Measurements from ENCODE around the gene AGXT. TPM values are rescaled to one million over a fixed set of nuclear protein-coding genes. Genes with fewer than 3 reads are reported as not detected.

AGXT gene
- total RNA-seq, 2 donors from 2014 or later = 1.9 to 6.1 TPM

DNA sequence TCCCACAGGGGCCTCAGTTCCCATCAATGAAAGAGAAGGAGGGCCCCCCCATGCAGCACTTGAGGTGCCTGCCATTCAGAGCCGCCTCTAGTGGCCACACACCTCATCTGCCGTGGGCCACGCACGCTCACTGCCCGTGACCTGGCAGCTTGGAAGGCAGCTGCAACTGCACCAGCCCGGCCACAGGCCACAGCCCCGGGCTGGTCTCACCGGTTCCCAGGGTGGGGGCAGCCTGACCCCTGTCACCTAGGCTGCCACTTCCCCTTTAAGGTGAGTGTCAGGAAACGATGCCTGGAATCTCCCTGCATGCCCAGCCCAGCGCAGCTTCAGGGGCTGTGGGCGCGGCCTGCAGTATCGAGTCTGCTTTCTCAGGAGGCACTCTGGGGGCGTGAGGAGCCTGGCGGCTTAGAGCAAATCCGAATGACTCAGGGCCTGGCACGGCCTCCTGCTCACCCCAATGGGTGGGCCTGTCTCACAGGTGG, 24.8 kb downstream of the AGXT start:
- no peaks in the 10 kb centered on the region for H3K9me3 ChIP-seq
- no peak for DNase-seq
- no peaks in the 10 kb centered on the region for H3K36me3 ChIP-seq
- no peak overlapping the region for H3K27ac ChIP-seq
- H3K4me1 ChIP-seq = peaks cover 9% of the 10 kb centered on the region
- no peaks in the 10 kb centered on the region for H3K27me3 ChIP-seq
- no peak overlapping the region for H3K9ac ChIP-seq (ENCODE audit: low read depth in 2 of 2, low read length in 2 of 2)
- intact Hi-C loops (cut with DNase I) = no loop called here
- TF ChIP-seq, protein P1, sequence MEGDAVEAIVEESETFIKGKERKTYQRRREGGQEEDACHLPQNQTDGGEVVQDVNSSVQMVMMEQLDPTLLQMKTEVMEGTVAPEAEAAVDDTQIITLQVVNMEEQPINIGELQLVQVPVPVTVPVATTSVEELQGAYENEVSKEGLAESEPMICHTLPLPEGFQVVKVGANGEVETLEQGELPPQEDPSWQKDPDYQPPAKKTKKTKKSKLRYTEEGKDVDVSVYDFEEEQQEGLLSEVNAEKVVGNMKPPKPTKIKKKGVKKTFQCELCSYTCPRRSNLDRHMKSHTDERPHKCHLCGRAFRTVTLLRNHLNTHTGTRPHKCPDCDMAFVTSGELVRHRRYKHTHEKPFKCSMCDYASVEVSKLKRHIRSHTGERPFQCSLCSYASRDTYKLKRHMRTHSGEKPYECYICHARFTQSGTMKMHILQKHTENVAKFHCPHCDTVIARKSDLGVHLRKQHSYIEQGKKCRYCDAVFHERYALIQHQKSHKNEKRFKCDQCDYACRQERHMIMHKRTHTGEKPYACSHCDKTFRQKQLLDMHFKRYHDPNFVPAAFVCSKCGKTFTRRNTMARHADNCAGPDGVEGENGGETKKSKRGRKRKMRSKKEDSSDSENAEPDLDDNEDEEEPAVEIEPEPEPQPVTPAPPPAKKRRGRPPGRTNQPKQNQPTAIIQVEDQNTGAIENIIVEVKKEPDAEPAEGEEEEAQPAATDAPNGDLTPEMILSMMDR (IDR thresholded peaks at IDR 0.05) = no peak
- H3K4me3 ChIP-seq = no peak overlapping the region

GRCh38 chr2:240894006-240894405, 25.4 kb downstream of the AGXT start:
- Histone ChIP-seq H3K4me1 (peaks cover 8% of the 10 kb centered on the region), H3K27me3 (no peaks in the 10 kb centered on the region), H3K9ac (ENCODE audit: low read depth in 2 of 2, low read length in 2 of 2) (no peak overlapping the region), H3K9me3 (no peaks in the 10 kb centered on the region), H3K27ac (no peak overlapping the region), H3K36me3 (no peaks in the 10 kb centered on the region), H3K4me3 (no peak overlapping the region)
- TF ChIP-seq, protein P1 (IDR thresholded peaks at IDR 0.05) = no peak
- intact Hi-C loops (cut with DNase I) = no loop called here
- no peak for DNase-seq

DNA sequence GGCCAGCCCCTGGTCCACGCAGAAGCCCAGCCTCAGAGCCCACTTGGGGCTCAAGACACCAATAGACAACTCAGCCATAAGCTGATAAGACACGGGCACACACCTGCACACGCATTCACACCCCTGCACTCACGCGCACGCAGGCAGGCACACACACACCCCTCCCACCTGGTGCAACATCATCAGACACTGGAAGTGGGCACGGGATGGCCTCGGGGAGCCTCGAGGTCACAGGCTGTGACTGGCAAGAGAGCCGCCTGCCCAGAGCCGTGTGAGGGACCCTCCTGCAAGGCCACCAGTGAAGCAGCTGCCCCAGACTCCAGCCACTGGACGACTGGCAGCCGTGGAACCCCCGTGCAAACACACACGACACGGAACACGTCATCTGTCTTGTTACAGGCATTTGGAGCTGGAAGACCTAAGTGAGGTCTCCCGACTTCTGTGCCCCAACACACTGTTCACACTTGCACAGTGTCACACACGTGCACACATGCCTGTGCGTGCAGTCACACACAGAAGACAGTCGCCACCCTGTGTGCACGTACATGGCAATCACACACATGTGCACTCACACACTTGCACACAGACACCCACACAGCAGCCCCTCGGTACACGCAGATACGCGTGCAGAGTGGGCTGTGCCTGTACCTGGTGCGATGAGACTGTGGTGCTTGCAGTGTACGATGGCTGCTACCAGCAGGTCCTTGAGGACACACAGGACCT, 26.4 kb downstream of the AGXT start:
- Histone ChIP-seq H3K27ac (no peak overlapping the region), H3K4me1 (peaks cover under 1% of the 10 kb centered on the region), H3K27me3 (no peaks in the 10 kb centered on the region), H3K36me3 (no peaks in the 10 kb centered on the region), H3K9ac (ENCODE audit: low read depth in 2 of 2, low read length in 2 of 2) (no peak overlapping the region), H3K4me3 (no peak overlapping the region), H3K9me3 (no peaks in the 10 kb centered on the region)
- TF ChIP-seq, protein P1 (IDR thresholded peaks at IDR 0.05) = no peak
- intact Hi-C loops (cut with DNase I) = no loop called here
- DNase-seq = no peak

- H3K4me3 ChIP-seq = peak within 1 kb of the TSS; percentile 17
Measured at GRCh38 chr2:240895656-240896388, 27.2 kb downstream of the AGXT start, which contains the start of gene MAB21L4. Gene MAB21L4 (minus strand): TSS chr2:240896156. CDS start chr2:240895997, 159 bp downstream.

GRCh38 chr2:240896394-240896793, 27.8 kb downstream of the AGXT start:
- Histone ChIP-seq H3K9me3 (no peaks in the 10 kb centered on the region), H3K9ac (ENCODE audit: low read depth in 2 of 2, low read length in 2 of 2) (peak overlapping the region in 1 of 2 donors; percentile 19), H3K4me1 (no peaks in the 10 kb centered on the region), H3K27me3 (no peaks in the 10 kb centered on the region), H3K4me3 (peak overlapping the region; percentile 17), H3K27ac (no peak overlapping the region), H3K36me3 (no peaks in the 10 kb centered on the region)
- intact Hi-C loops (cut with DNase I) = no loop called here
- TF ChIP-seq, protein P1 (IDR thresholded peaks at IDR 0.05) = no peak
- DNase-seq = no peak

More at GRCh38 chr2:240895656-240896388, 27.2 kb downstream of the AGXT start, which contains the start of gene MAB21L4:
- no peaks in the 10 kb centered on the region for H3K9me3 ChIP-seq
- H3K36me3 ChIP-seq = no peaks in the 10 kb centered on the region
- no peak within 1 kb of the TSS for H3K27ac ChIP-seq
- TF ChIP-seq, protein P1 (IDR thresholded peaks at IDR 0.05) = no peak
- H3K9ac ChIP-seq (ENCODE audit: low read depth in 2 of 2, low read length in 2 of 2) = peak within 1 kb of the TSS in 1 of 2 donors; percentile 19
- intact Hi-C loops (cut with DNase I) = no loop called here
- DNase-seq = no peak
- H3K27me3 ChIP-seq = no peaks in the 10 kb centered on the region
- no peaks in the 10 kb centered on the region for H3K4me1 ChIP-seq

Data from colonic mucosa (tissue), 4 donors.